ENCODE results near the gene MAU2.

Gene MAU2, protein sequence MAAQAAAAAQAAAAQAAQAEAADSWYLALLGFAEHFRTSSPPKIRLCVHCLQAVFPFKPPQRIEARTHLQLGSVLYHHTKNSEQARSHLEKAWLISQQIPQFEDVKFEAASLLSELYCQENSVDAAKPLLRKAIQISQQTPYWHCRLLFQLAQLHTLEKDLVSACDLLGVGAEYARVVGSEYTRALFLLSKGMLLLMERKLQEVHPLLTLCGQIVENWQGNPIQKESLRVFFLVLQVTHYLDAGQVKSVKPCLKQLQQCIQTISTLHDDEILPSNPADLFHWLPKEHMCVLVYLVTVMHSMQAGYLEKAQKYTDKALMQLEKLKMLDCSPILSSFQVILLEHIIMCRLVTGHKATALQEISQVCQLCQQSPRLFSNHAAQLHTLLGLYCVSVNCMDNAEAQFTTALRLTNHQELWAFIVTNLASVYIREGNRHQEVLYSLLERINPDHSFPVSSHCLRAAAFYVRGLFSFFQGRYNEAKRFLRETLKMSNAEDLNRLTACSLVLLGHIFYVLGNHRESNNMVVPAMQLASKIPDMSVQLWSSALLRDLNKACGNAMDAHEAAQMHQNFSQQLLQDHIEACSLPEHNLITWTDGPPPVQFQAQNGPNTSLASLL

DNA sequence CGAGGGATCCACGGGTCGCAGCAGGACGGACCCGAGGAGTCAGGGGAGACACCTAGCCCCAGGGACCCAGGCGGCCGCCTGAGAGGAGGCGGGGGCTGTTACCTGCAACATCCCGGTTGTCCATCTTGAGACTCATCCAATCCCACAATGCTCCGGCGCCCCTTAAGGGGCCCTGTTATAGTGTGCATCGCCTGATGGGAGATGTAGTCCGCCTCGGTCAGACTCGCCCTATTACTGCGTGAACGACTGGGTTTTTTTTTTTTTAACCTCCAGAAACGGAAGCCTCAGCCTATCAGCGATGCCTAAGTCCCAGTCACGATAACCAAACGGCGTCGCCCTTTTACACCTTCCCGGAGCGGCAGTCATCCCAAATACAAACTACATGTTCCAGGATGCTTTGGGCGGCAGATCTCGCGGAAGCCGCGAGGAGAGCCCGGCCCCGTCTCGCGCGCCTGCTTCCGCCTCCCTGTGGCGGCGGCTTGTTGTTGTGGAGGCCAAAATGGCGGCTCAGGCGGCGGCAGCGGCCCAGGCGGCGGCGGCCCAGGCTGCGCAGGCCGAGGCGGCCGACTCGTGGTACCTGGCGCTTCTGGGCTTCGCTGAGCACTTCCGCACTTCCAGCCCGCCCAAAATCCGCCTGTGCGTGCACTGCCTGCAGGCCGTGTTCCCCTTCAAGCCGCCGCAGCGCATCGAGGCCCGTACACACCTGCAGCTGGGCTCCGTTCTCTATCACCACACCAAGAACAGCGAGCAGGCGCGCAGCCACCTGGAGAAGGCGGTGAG is at the start of gene MAU2, which contains the start of gene SUGP1:
Gene MAU2, plus strand, starts transcription at position 469 of the 780 bp plus-strand sequence. Its CDS starts 31 bp downstream, at position 500.
Gene SUGP1, minus strand, starts transcription at position 149 of the 780 bp plus-strand sequence. Its CDS starts 13 bp downstream, at position 136.
- in situ Hi-C loops (cut with HindIII; ENCODE audit: low sequenced_read_pairs) = no loop called here

DNA sequence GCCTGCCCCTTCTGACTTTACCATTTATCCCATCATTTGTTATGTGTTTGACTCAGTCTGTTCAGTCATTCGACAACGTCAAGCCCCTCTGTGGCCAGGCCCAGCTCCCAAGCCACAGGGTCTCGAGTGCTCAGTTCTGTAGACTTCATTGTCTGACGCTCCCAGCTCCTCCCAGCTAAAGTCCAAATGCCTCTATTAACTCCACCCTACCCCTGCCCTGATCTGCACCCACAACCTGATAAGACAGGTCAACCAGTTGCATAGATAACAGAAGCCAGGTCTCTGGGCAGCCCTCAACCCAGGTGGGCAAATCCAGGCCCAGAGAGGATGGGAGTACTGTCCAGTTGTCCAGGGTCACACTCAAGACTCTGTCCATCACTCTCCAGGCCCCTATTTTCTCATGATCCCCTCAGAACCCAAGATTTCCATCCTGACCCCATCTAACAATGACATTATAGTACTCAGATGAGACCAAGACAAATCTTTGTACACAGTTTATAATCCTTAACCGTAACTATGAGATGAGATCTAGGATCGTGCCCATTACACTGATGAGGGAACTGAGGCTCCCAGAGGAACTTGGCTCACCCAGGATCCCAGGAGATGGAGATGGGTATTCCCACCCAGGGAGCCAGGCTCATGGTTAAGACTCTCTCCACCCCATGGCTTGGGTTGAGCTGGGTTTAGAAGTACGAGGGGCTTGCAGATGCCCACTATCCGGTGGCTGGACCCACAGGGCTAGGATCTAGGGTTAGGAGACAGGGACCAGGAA is 48.6 kb upstream of the MAU2 start:
- in situ Hi-C loops (cut with HindIII; ENCODE audit: low sequenced_read_pairs) = no loop called here

DNA sequence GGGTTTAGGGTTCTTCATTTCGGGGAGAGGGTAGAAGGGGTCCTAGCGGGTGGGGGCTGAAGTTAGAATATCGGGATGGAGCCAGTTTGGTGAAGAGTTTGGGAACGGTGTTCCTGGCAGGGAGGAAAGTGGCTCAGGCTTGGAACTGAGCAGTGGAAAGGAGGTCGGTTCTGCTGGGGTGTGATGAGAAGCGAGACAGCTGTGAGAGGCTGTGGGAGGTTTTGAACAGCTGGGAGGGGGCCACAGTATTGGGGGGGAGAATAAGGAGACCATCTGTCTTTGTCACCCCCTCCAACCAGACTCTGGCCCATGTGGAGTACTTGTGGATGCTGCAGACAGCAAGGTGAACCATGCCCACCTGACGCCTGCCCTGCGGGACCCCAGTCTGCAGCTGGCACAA is 46.5 kb upstream of the MAU2 start:
- in situ Hi-C loops (cut with HindIII; ENCODE audit: low sequenced_read_pairs) = no loop called here

DNA sequence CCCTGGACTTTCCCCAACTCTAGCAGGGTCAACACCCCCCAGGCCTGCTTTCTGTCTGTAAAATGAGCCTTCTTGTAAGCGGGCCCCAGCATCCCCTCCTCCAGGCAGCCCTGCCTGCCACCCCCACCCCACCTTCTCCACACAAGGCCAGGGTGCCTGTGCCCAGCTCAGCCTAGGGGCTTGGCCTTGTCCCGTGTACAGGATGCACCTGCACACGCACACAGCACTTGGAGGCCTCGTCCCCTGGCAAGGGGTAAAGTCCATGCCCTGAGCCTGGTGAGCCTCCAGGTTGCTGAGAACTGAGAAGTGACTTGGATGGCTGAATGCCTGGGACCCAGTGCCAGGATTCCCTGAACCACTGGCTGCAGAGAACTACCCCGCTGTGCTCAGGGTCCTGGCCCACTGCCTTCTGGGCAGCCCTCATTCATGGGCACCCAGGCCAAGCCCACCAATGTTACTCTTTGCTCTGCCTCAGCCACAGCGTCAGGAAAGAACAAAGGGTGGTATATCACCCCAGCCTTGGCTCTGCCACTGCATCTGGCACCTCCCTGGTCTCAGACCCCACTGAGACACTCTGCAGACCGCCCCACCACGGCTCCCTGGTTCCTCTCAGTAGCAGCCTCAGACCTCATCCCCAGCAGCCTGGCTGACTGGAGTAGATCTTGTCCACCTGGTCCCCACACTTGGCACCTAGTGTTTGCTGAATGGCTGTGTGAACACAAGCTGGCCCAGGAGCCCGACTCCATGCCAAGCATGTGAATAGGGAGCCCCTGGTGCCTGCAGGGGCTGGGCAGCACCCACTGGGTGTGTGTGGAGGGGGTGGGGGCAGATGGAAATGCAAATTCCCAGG is 45.7 kb upstream of the MAU2 start:
- in situ Hi-C loops (cut with HindIII; ENCODE audit: low sequenced_read_pairs) = no loop called here

DNA sequence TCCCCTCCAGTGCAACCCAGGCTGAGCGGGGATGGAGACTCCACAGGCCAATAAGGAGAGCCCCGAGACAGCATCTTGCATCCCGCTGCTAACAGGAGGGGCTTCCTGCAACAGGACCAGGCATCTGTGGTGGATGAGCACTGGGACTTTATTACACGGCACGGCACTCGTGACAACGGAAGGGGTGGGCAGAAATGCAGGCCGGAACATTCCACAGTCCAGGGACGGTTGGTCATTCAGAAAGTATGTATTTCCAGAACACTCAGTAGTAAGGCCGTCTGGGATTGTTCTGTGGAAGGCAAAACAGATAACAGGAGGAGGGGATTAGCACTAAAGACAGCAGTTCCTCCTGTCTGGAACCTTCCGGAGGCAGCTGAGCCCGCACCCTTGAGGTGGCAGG is 44.2 kb upstream of the MAU2 start:
- in situ Hi-C loops (cut with HindIII; ENCODE audit: low sequenced_read_pairs) = no loop called here

DNA sequence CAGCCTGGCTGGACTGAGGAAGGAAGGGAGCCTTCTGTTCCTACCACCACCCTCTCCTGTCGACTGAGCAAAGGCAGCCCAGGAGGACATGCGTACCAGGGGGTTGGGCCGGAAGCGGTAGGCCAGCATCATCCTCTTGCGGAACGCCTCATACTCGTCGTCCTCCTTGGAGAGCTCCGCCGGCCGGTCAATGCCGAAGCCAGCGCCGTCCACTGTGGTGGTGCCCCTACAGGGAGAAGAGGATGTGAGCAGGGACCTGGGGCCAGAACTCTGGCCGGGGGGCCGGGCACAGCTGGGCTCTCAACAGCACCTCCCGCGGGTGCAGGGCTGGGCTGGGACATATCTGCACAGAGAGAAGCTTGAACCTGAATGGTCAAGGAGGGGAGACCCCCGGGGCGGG is 43.8 kb upstream of the MAU2 start:
- in situ Hi-C loops (cut with HindIII; ENCODE audit: low sequenced_read_pairs) = no loop called here

DNA sequence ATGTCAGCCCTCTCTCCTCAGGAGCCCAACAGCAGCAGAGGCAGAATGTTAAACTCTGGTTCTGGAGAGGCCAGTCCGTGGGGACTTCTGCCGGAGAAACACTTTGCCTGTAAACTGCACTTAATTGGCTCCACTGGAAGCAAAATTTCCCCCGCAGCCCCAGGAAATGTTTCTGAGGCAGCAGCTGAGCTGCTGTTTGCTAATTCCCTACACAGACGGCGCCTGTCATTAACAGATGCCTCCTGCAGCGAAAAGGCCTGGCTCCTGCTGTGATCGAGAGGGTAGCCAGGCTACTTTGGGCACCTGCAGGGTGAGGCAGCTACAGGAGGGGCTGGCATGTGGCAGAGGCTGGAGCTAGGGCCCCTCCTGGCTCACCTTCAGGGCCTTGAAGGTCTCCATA is 42.3 kb upstream of the MAU2 start:
- in situ Hi-C loops (cut with HindIII; ENCODE audit: low sequenced_read_pairs) = no loop called here

DNA sequence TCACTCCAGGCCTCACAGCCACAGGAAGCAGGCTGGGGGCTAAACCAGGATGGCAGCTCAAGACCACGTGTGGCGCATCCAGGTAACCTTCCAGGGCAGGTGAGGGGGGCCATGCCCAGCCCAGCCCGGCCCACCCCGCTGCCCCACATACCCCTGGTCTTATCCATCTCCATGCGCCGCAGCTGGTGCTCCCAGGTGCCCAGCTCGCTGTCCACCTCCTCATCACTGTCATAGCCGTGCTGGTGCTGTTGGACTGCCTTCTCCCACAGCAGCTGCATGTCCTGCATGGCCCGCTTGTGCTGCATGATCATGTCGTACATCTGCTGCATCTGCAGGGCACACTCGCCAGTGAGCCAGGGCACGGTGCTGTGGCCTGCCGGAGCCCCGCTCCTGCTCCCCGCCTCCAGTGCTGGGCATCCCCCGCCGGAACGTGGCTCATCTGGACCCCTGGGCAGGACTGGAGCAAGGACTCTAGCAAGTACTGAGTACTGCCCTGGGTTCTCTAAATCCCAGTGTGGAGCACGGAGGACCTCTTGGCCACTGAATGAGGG is 41.5 kb upstream of the MAU2 start:
- in situ Hi-C loops (cut with HindIII; ENCODE audit: low sequenced_read_pairs) = no loop called here

DNA sequence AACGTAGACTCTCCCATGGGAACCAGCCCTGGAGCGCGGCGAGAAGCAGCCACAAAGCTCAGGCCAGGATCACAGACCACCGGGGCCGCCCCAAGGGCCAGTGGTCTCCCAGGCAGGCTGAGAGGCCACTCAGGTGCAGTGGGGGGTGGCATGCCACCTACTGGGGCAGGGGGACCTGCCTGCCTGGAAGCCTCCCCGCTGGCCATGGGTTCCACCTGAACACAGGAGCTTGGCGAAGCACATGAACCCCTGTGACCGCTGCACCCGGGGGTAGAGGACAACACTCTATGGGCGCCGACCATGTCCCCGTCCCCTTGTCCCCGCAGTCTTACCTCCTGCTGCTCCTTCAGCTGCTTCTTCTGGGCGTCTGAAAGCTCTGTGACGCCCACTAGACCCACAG is 40.8 kb upstream of the MAU2 start:
- in situ Hi-C loops (cut with HindIII; ENCODE audit: low sequenced_read_pairs) = no loop called here

DNA sequence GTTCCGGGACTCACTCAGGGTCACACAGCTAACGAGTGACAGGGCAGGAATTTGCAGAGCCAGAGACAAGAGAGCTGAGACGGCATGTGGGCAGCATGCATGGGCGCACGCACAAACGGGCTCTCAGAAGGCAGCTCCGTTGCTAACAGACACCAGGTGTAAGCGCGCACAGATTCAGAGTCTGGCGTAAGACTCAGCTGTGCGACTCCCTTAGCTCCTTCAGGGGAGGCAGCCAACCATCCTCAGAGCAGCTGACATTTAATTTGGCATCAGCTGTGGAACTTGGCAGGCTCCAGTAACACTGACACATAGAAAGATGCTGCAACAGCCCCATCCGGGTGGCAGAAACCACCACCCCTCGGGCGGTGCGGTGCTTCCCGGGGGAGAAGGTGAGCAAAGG is 40.1 kb upstream of the MAU2 start:
- in situ Hi-C loops (cut with HindIII; ENCODE audit: low sequenced_read_pairs) = no loop called here

DNA sequence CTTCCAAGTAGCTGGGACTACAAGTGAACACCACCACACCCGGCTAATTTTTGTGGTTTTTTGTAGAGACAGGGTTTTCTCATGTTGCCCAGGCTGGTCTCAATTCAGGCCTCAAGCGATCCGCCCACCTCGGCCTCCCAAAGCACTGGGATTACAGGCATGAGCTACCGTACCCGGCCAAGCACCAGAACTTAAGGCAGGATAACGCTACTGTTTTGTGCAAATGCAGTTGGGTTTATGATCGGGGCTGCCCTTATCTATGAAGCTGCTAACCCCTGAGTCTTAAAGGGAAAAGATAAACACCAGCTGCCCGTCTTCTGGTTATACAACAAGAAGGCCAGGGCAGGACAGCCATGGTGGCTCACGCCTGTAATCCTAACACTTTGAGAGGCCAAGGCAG is 34.9 kb upstream of the MAU2 start:
- in situ Hi-C loops (cut with HindIII; ENCODE audit: low sequenced_read_pairs) = no loop called here

DNA sequence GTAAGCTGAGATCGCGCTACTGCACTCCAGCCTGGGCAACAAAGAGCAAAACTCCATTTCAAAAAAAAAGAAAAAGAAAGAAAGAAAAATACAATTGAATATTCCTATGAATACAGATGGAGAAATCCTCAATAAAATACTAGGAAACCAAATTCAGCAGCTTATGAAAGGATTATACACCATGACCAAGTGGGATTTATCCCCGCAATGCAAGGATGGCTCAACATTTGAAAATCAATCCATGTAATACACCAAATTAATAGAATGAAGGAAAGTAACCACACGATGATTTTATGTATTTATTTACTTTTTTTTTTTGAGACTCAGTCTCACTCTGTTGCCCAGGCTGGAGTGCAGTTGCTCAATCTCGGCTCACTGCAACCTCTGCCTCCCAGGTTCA is 28.0 kb upstream of the MAU2 start:
- in situ Hi-C loops (cut with HindIII; ENCODE audit: low sequenced_read_pairs) = no loop called here

DNA sequence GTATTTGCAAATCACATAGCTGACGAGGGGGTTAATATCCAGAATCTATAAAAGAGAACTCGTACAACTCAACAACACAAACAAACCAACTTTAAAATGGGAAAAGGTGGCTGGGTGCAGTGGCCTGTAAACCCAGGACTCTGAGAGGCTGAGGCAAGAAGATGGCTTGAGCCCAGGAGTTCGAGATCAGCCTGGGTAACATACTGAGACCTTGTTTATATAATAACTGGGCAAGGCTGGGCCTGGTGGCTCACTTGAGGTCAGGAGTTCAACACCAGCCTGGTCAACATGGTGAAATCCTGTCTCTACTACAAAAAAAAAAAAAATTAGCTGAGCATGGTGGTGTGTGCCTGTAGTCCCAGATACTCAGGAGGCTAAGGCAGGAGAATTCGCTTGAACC is 25.7 kb upstream of the MAU2 start:
- in situ Hi-C loops (cut with HindIII; ENCODE audit: low sequenced_read_pairs) = no loop called here

DNA sequence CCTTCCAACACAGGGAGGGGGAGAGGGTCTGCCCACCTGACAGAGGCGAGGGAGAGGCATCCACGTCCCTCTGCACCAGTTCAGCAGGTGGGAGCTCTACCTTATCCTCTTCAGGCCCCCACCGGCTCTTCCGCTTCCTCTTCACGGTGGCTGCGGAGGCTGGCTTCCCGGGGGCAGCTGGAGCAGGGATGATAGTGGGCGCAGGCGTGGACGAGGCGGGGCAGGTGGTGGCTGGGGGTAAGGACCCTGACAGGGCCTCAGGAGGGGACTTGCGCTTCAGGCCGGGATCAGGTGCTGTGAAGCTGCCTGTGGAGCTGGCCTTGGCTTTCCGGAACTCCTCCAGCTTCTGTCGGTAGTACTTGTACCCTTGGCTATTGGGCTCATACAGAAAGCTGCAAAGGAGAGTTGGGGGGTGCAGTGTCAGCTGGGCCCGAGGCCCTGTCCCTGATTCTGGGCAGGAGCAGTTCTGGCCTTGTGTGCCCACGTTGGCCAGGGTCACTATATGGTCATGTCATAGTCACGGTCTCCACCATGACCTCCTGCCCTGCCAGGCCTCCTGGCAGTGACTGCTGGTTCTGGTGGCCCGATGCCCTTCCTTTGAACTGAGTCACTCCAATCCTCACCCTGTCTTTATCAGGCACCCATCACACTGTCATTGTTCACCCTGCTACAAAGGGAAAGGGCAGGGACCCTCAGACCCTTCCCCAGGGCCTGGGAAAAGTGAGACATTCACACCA is 23.5 kb upstream of the MAU2 start:
- in situ Hi-C loops (cut with HindIII; ENCODE audit: low sequenced_read_pairs) = no loop called here

DNA sequence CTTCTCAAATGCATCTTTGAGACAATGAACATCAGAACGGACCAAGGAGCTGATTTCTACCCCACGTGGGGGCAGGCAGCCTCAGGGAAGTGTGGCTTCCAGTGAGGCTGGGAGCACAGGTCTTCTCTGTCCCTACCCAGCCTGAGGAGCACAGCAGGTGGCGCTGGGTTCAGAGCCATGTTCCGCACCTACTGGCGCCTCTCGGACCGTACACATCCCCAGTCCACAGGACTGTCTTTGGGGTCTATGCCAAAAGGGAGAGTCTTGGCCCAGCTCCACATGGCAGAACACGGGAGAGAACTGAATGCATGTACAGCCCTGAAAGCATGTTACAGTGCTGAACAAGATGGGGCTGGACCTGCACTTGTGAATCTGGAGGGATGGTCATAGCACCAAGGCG is 22.9 kb upstream of the MAU2 start:
- in situ Hi-C loops (cut with HindIII; ENCODE audit: low sequenced_read_pairs) = no loop called here

DNA sequence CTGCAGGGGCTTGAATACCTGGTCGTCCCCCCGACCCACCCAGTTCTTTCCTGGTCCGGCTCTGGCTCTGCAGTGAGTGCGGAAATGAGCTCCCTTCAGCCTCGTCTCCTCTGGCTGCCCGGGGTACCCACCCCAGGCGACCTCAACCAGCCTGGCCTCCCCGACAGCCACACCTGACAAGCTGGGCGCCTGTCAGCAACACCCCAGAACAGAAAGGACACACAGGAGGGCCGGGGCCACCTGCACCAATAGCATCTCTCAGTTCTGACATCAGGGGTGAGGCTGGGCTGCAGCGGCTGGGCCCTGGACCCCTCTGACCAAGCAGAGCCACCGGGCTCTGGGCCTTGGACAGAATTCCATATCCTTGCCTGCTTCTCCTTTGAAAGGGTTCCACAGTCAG is 20.0 kb upstream of the MAU2 start:
- in situ Hi-C loops (cut with HindIII; ENCODE audit: low sequenced_read_pairs) = no loop called here

DNA sequence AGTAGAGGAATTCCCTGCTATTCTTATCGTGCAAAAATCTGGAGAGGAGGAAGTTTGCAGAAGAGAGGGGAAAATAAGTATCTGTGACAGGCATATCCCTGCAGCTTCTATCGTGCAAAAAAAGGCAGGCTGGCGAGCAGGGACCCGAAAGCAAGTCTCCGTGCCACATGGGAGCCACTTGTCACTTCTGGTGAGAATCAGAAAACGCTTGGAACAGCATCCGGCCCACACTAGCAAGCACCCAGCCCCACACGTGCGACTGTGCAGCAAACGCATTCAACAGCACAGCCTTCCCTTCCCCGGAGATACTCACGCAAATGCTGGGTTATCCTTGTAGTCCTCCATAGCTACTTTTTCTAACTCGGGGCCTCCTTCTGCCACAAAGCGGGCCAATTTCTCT is 17.2 kb upstream of the MAU2 start:
- in situ Hi-C loops (cut with HindIII; ENCODE audit: low sequenced_read_pairs) = no loop called here

DNA sequence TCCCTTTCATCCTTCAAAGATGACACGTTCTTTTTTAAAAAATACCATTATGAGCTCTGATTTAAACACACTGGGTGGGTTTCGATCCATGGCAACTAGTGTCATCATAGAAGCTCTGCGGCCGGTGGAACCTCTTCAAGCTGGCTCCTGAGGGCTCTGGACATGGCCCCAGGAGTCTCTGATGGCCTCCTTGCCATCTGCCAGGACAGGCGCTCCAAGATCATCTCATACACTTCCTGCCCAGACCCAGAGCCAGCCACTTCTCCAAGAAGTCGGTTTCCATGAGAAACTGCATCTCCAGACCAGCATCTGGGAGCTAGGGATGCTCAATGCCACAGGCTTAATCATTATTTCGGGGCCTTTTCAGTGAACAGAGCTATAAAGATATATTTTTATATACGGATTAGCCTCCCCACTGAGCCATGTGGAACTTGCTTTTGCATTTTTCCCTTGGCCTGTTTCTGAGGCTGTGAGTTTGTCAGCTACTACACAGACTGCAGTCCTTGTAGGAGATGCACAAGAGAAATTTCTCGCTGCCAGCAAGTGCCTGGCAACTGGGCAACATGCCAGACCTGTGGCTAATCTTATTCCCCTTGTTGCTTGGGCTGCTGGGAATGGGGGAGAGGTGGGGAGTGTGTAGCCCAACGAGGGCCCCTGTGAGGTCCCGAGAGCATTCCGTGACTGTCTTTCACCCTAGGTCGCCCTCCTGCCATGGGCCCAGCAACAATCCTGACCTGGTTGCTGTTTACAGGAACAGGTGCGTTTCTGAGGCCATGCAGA is 16.3 kb upstream of the MAU2 start:
- in situ Hi-C loops (cut with HindIII; ENCODE audit: low sequenced_read_pairs) = no loop called here

Data from endothelial cell of hepatic sinusoid (primary cell).